Trophoblast cell (in vitro differentiated cells and primary cell): ENCODE results near the gene ASPA.
A peak's percentile ranks its signal among the peaks of the same experiment; 100 is the strongest.

Experiments
- DNase-seq, 2 donors: peaks; one replicate each; pipeline ENCODE4 v3.0.0-alpha.2; 2016
- H2AFZ ChIP-seq: 2 replicates; pipeline ENCODE4 v1.6.1; 2013; ENCODE audit warnings: low read length, moderate library complexity, mild to moderate bottlenecking; ENCODE audit not compliant: insufficient read depth, poor library complexity
- H2AK5ac ChIP-seq: 2 replicates; pipeline ENCODE4 v1.6.1; 2013; ENCODE audit warnings: mild to moderate bottlenecking, low read length
- H2BK120ac ChIP-seq: 2 replicates; pipeline ENCODE4 v1.6.1; 2013; ENCODE audit warnings: low read length, mild to moderate bottlenecking, moderate library complexity; ENCODE audit not compliant: insufficient read depth, poor library complexity
- H2BK12ac ChIP-seq: 2 replicates; pipeline ENCODE4 v1.6.1; 2013; ENCODE audit warnings: mild to moderate bottlenecking, low read length, moderate library complexity
- H2BK5ac ChIP-seq: 2 replicates; pipeline ENCODE4 v1.6.1; 2013; ENCODE audit warnings: low read length, low read depth, moderate library complexity, mild to moderate bottlenecking; ENCODE audit not compliant: poor library complexity
- H3K14ac ChIP-seq: 2 replicates; pipeline ENCODE4 v1.6.1; 2013; ENCODE audit warnings: mild to moderate bottlenecking, low read length
- H3K18ac ChIP-seq: 2 replicates; pipeline ENCODE4 v1.6.1; 2013; ENCODE audit warnings: mild to moderate bottlenecking, low read length
- H3K23ac ChIP-seq: 2 replicates; pipeline ENCODE4 v1.6.1; 2013; ENCODE audit warnings: low read length
- H3K27ac ChIP-seq: 2 replicates; pipeline ENCODE4 v1.5.1; 2013; ENCODE audit warnings: low read depth, mild to moderate bottlenecking, inconsistent platforms, low read length, moderate library complexity
- H3K27me3 ChIP-seq: 2 replicates; pipeline ENCODE4 v1.6.1; 2013; ENCODE audit warnings: inconsistent platforms, mild to moderate bottlenecking, low read length, moderate library complexity; ENCODE audit not compliant: insufficient read depth
- H3K36me3 ChIP-seq, 2 experiments: 1 replicate in 1 of 2; 2 replicates in 1 of 2; pipeline ENCODE4 v1.6.1; 2013; ENCODE audit warnings: low read length in 2 of 2, mild to moderate bottlenecking in 2 of 2, moderate library complexity in 1 of 2; ENCODE audit not compliant: insufficient read depth in 2 of 2, control insufficient read depth in 1 of 2
- H3K4ac ChIP-seq: 2 replicates; pipeline ENCODE4 v1.6.1; 2013; ENCODE audit warnings: low read depth, mild to moderate bottlenecking, low read length, moderate library complexity
- H3K4me1 ChIP-seq, 2 experiments: 1 replicate in 1 of 2; 2 replicates in 1 of 2; pipeline ENCODE4 v1.6.1; 2013; ENCODE audit warnings: low read length in 2 of 2, mild to moderate bottlenecking in 2 of 2, moderate library complexity in 1 of 2; ENCODE audit not compliant: insufficient read depth in 2 of 2, control insufficient read depth in 1 of 2
- H3K4me2 ChIP-seq: 2 replicates; pipeline ENCODE4 v1.6.1; 2013; ENCODE audit warnings: inconsistent platforms, mild to moderate bottlenecking, low read length, moderate library complexity
- H3K4me3 ChIP-seq: 2 replicates; pipeline ENCODE4 v1.5.1; 2013; ENCODE audit warnings: mild to moderate bottlenecking, low read depth, low read length, inconsistent platforms
- H3K79me1 ChIP-seq: one replicate; pipeline ENCODE4 v1.6.1; 2013; ENCODE audit warnings: low read length
- H3K79me2 ChIP-seq: 2 replicates; pipeline ENCODE4 v1.6.1; 2013; ENCODE audit warnings: low read length, mild to moderate bottlenecking; ENCODE audit not compliant: control insufficient read depth, insufficient read depth, poor library complexity
- H3K9ac ChIP-seq: 2 replicates; pipeline ENCODE4 v1.6.1; 2013; ENCODE audit warnings: mild to moderate bottlenecking, low read length
- H3K9me3 ChIP-seq: 2 replicates; pipeline ENCODE4 v1.6.1; 2013; ENCODE audit warnings: low read depth, mild to moderate bottlenecking, control low read depth, inconsistent platforms, low read length; ENCODE audit not compliant: insufficient read depth
- H4K12ac ChIP-seq: 2 replicates; pipeline ENCODE4 v1.6.1; 2013; ENCODE audit warnings: low read depth, mild to moderate bottlenecking, low read length, moderate library complexity
- H4K8ac ChIP-seq: 2 replicates; pipeline ENCODE4 v1.6.1; 2013; ENCODE audit warnings: low read depth, mild to moderate bottlenecking, low read length, moderate library complexity
- H4K91ac ChIP-seq: one replicate; pipeline ENCODE4 v1.6.1; 2013; ENCODE audit warnings: low read depth, mild to moderate bottlenecking, low read length, moderate library complexity
- WGBS: extraction: QIAGEN DNeasy Blood & Tissue Kit; methylation state at CpG from one replicate; pipeline ENCODE4 v1.1.7; 2013; ENCODE audit warnings: missing lambda C conversion rate; ENCODE audit not compliant: insufficient read length, insufficient coverage; ENCODE audit errors: extremely low coverage; 5-methylcytosine and 5-hydroxymethylcytosine counted together

Gene ASPA

GRCh38 chr17:3528403-3528851 is 52.6 kb downstream of the ASPA start:
- H3K4me2 ChIP-seq = no peak overlapping the region
- H3K18ac ChIP-seq = no peak overlapping the region
- H4K12ac ChIP-seq = no peak overlapping the region
- H3K4me3 ChIP-seq = no peak overlapping the region
- no peak overlapping the region for H2BK5ac ChIP-seq
- H3K4ac ChIP-seq = no peak overlapping the region
- no peak overlapping the region for H3K14ac ChIP-seq
- H3K9me3 ChIP-seq = no peaks in the 10 kb centered on the region
- no peak overlapping the region for H2BK12ac ChIP-seq
- no peak overlapping the region for H2AK5ac ChIP-seq
- H4K8ac ChIP-seq = no peak overlapping the region
- no peak overlapping the region for H3K23ac ChIP-seq
- no peaks in the 10 kb centered on the region for H3K79me2 ChIP-seq
- H4K91ac ChIP-seq = no peak overlapping the region
- peaks cover 3% of the 10 kb centered on the region for H3K79me1 ChIP-seq
- no peaks in the 10 kb centered on the region for H3K36me3 ChIP-seq
- H2AFZ ChIP-seq = no peak overlapping the region
- no peak for DNase-seq
- H3K9ac ChIP-seq = no peak overlapping the region
- no peak overlapping the region for H2BK120ac ChIP-seq
- no CpG with 5 or more reads among the region's 14 CpGs for WGBS
- H3K27me3 ChIP-seq = no peaks in the 10 kb centered on the region
- H3K4me1 ChIP-seq = peaks cover 5 to 6% of the 10 kb centered on the region in 2 experiments
- H3K27ac ChIP-seq = no peak overlapping the region

DNA sequence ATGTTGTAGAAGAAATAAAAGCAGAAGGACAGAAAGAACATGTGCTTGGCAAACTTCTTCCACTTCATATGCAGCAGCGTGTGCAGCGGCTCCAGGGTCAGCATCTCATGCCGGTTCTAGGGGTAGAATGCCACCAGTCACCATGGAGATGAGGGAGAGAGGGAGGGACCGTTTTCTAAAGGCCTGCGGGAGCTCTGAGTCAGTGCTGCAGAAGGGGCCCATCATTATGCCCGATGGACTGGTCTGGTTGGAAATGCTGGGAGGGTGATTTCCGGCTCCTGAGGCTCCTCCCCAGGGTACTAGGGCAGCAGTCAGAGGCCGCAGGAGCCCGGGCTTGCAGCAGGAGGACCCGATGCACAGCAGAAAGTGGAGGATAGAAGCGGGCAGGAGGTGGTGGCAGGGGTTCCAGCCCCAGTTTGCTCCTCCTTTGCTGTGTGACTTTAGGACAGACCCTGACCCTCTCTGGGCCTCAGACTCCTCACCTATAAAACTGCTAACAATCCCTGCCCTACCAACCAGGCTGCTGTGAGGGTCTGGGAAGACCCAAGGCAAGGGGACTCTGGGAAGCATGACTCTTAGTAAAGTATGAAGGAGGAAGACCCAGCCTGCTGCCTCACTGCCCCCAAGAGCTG is 53.2 kb downstream of the ASPA start:
- no peak overlapping the region for H2AFZ ChIP-seq
- peak; percentile 91 to 97 for DNase-seq
- no peak overlapping the region for H4K91ac ChIP-seq
- H2AK5ac ChIP-seq = no peak overlapping the region
- H3K23ac ChIP-seq = no peak overlapping the region
- no peaks in the 10 kb centered on the region for H3K36me3 ChIP-seq
- no peak overlapping the region for H3K4ac ChIP-seq
- H3K27me3 ChIP-seq = no peaks in the 10 kb centered on the region
- no peak overlapping the region for H4K8ac ChIP-seq
- no peak overlapping the region for H3K4me2 ChIP-seq
- H3K4me1 ChIP-seq = peaks cover 5 to 6% of the 10 kb centered on the region in 2 experiments
- H3K9ac ChIP-seq = no peak overlapping the region
- no CpG with 5 or more reads among the region's 11 CpGs for WGBS
- no peak overlapping the region for H2BK12ac ChIP-seq
- no peak overlapping the region for H3K27ac ChIP-seq
- peaks cover 2% of the 10 kb centered on the region for H3K9me3 ChIP-seq
- H2BK5ac ChIP-seq = no peak overlapping the region
- no peak overlapping the region for H3K18ac ChIP-seq
- H3K79me2 ChIP-seq = no peaks in the 10 kb centered on the region
- H3K14ac ChIP-seq = no peak overlapping the region
- no peak overlapping the region for H4K12ac ChIP-seq
- H3K4me3 ChIP-seq = no peak overlapping the region
- no peak overlapping the region for H2BK120ac ChIP-seq
- H3K79me1 ChIP-seq = peaks cover 3% of the 10 kb centered on the region

DNA sequence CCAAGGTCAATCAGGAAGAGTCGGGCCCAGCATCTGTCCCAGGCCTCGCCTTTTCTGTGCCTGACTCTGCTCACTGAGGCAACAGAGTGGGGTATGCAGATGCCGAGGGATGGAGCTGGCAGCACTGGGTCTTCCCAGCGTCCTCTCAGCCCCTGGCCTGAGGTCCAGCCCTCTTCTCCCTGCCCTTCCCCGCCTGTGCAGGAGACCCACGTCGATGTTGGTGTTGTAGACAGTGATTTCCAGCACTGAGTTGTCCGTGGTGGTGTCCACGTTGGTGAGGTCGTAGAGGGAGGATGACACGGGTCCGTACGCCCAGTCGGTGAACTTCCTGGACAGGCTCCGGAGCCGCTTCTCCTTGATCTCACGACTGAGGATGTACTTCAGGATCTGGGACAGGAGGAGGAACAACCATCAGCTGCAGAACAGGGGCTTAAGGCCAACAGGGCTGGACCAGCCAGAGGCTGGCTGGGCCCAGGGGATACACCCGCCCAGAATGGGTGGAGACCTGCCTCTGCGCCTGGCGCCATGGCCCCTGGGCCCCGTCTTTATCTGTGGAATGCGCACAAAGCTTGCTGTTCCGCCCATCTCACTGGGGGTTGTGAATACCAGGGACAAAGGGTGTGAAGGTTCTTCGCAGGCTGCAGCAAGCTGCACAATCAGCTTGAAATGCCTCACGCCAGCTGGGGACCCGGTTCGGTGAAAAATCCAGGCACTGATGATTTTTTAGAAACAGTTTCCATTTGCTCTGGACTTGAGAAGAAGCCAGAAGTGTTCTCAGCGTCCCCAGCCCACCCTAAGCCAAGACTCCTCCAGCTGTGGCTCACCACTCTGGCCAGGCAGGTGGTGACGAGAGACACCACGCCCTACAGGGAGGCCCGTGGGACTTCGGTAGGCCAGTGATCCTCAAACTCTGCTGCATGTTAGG is 54.3 kb downstream of the ASPA start:
- Histone ChIP-seq H2AFZ (no peak overlapping the region), H4K91ac (peak overlapping the region; percentile 5), H3K36me3 (no peaks in the 10 kb centered on the region), H2BK12ac (no peak overlapping the region), H3K23ac (no peak overlapping the region), H3K4me2 (no peak overlapping the region), H4K8ac (no peak overlapping the region), H2BK5ac (no peak overlapping the region), H2AK5ac (no peak overlapping the region), H3K9ac (no peak overlapping the region), H3K4me1 (peaks cover 5 to 6% of the 10 kb centered on the region in 2 experiments), H3K14ac (no peak overlapping the region), H3K27me3 (no peaks in the 10 kb centered on the region), H3K79me1 (peaks cover 3% of the 10 kb centered on the region), H2BK120ac (peak overlapping the region; percentile 21), H4K12ac (no peak overlapping the region), H3K4ac (no peak overlapping the region), H3K27ac (no peak overlapping the region), H3K9me3 (peaks cover 3% of the 10 kb centered on the region), H3K18ac (no peak overlapping the region), H3K4me3 (no peak overlapping the region), H3K79me2 (no peaks in the 10 kb centered on the region)
- DNase-seq = peak; percentile 69 to 89
- WGBS = no CpG with 5 or more reads among the region's 32 CpGs

DNA sequence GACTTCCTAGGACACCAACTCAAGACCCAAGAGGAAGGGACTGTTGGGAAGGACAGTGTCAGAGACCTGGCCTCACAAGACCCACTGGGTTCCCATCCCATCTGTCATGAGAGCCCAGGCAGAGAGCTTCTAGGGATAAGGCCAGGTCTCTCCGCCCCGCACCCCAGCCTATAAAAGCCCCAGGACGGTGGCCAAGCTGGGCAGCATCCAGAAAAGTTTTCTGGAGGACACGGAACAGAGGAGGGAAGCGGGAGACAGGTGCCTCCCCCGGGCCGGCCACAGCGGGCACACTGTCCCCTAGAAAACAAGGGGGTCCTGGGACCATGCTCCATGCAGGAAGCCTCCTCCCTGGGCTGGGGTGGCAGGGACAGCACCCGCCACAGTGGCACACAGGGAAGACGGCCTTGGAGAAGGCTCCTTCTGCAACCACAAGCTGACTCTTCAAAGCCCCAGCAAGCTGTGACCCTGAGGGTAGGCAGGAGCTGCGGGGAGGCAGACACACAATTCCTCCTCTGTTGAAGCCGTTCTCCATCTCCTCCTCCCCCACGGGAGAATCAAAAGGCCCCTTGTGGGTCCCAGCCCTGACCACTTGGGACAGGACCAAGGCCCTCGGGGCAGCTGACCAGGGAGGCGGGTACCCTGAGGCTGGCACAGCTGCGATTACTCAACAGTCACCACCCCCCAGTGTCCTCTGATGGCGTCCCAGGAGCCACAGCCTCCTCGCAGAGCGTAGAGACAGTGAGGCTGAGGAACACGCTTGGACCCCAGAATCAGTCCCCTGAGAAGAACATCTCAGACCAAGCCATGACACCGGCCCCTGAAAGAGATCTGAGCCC is 55.7 kb downstream of the ASPA start:
- H3K18ac ChIP-seq = no peak overlapping the region
- H3K4ac ChIP-seq = no peak overlapping the region
- no peak overlapping the region for H3K23ac ChIP-seq
- H3K27me3 ChIP-seq = no peaks in the 10 kb centered on the region
- no peak overlapping the region for H2BK120ac ChIP-seq
- H3K36me3 ChIP-seq = no peaks in the 10 kb centered on the region
- H2AK5ac ChIP-seq = no peak overlapping the region
- H2BK5ac ChIP-seq = no peak overlapping the region
- H3K9ac ChIP-seq = no peak overlapping the region
- H3K4me1 ChIP-seq = peaks cover 5 to 6% of the 10 kb centered on the region in 2 experiments
- H3K4me2 ChIP-seq = no peak overlapping the region
- H4K91ac ChIP-seq = no peak overlapping the region
- H3K79me1 ChIP-seq = peaks cover 10% of the 10 kb centered on the region
- no peak overlapping the region for H3K27ac ChIP-seq
- H4K12ac ChIP-seq = no peak overlapping the region
- no peaks in the 10 kb centered on the region for H3K79me2 ChIP-seq
- no peak overlapping the region for H4K8ac ChIP-seq
- DNase-seq = no peak
- H2AFZ ChIP-seq = no peak overlapping the region
- no peak overlapping the region for H3K14ac ChIP-seq
- no peak overlapping the region for H3K4me3 ChIP-seq
- H2BK12ac ChIP-seq = no peak overlapping the region
- no CpG with 5 or more reads among the region's 21 CpGs for WGBS
- H3K9me3 ChIP-seq = peaks cover 3% of the 10 kb centered on the region
